Kidney (tissue), 14 donors: ENCODE measurements around the gene NECAB3. TPM values are rescaled to one million over a fixed set of nuclear protein-coding genes. Genes with fewer than 3 reads are reported as not detected.
"Not testable (repeated sequence)": the region's sequence is repeated elsewhere in the genome, so short reads cannot be mapped to it uniquely, and the experiment has no call there.

Experiments used
- DNase-seq, 5 donors: peaks; one replicate each; pipeline ENCODE4 v3.0.0-alpha.2; 2013 to 2020
- FAIRE-seq: peaks from 2 replicates; lab custom pipeline; 2012; peaks lifted over from hg19 to GRCh38; lab: Jason Lieb, UNC
- H3K27ac ChIP-seq, 2 donors: one replicate each; pipeline ENCODE4 v1.7.0; 2013; ENCODE audit warnings: low read depth in 2 of 2, low read length in 2 of 2, inconsistent platforms in 1 of 2
- H3K27me3 ChIP-seq: one replicate; pipeline ENCODE4 v1.7.1; 2013; ENCODE audit warnings: low read length, inconsistent platforms; ENCODE audit not compliant: control insufficient read depth, insufficient read depth
- H3K36me3 ChIP-seq, 3 donors: one replicate each; pipeline versions ENCODE4 v1.7.0 to v1.7.1; 2013; ENCODE audit warnings: low read length in 3 of 3, control low read depth in 1 of 3, inconsistent platforms in 1 of 3; ENCODE audit not compliant: insufficient read depth in 3 of 3, control insufficient read depth in 2 of 3
- H3K4me1 ChIP-seq, 3 donors: one replicate each; pipeline versions ENCODE4 v1.7.0 to v1.7.1; 2013; ENCODE audit warnings: low read length in 3 of 3, inconsistent platforms in 1 of 3, low read depth in 1 of 3; ENCODE audit not compliant: control insufficient read depth in 2 of 3, insufficient read depth in 2 of 3
- H3K4me3 ChIP-seq, 3 donors: one replicate each; pipeline versions ENCODE4 v1.7.0 to v1.8.1; 2013; ENCODE audit warnings: low read length in 3 of 3, control low read depth in 1 of 3, inconsistent platforms in 1 of 3
- H3K9ac ChIP-seq, 3 donors: one replicate each; pipeline versions ENCODE4 v1.7.0 to v1.7.1; 2013; ENCODE audit warnings: low read length in 3 of 3, control low read depth in 1 of 3, inconsistent platforms in 1 of 3
- H3K9me3 ChIP-seq, 3 donors: one replicate each; pipeline versions ENCODE4 v1.7.0 to v1.7.1; 2013; ENCODE audit warnings: low read length in 3 of 3, control low read depth in 1 of 3, inconsistent platforms in 1 of 3; ENCODE audit not compliant: control insufficient read depth in 2 of 3, insufficient read depth in 1 of 3
- CTCF ChIP-seq: IDR thresholded peaks from 3 replicates; pipeline ENCODE4 v1.5.1; 2012; ENCODE audit warnings: mild to moderate bottlenecking, moderate library complexity, borderline replicate concordance; ENCODE audit not compliant: insufficient read depth; ENCODE audit errors: extremely low read depth
- intact Hi-C: fragments of 100-400 bp; cut with DNase I; formaldehyde crosslinking; loops from one replicate; pipeline ENCODE4 v1.11.1; 2022
- polyA plus RNA-seq: library from polyadenylated mRNA; stranded (reverse); fragments of 350-450 nt; fragmentation: Illumina TruSeq; extraction: RNeasy Lipid Tissue Mini Kit (QIAGEN cat#74804); gene quantifications from one replicate; pipeline ENCODE4 v1.2.3, GENCODE V29; 2014; ENCODE audit warnings: low read depth, low replicate concordance; ENCODE audit not compliant: insufficient read depth
- total RNA-seq: library from RNA; stranded (reverse); fragmentation: NEBNext Ultra II Directional; extraction: Animal tissue kit (Norgen Biotek cat#: 25700); gene quantifications from one replicate; pipeline ENCODE4 v1.2.1, GENCODE V29; 2021
- donor health status: control.
- donor health status: control.
- donor health status: control.
- donor health status: control.
- donor health status: control.
- donor health status: DM: yes; HTN: yes; CAD: no.
- donor health status: Normal renal cell carcinoma (clear cell type).

Gene NECAB3
- total and polyA plus RNA-seq, 2 donors from 2014 or later: 19.7 to 35.6 TPM

- DNase-seq: no peak
- FAIRE-seq: no peak
- Histone ChIP-seq H3K27ac (peak overlapping the region in 1 of 2 donors; percentile 19), H3K27me3 (no peaks in the 10 kb centered on the region), H3K4me3 (no peak overlapping the region), H3K9ac (no peak overlapping the region), H3K4me1 (peaks cover 3 to 15% (median 9%) of the 10 kb centered on the region in 3 donors), H3K9me3 (no peaks in the 10 kb centered on the region), H3K36me3 (peaks cover 5 to 26% (median 13%) of the 10 kb centered on the region in 3 donors)
- intact Hi-C loops: no loop called here
- no peak for TF ChIP-seq CTCF
These were observed 26.4 kb downstream of the NECAB3 start for GRCh38 chr20:33647603-33648395.

- DNase-seq, H3K4me3 ChIP-seq, H3K9me3 ChIP-seq, H3K27ac ChIP-seq, H3K27me3 ChIP-seq, FAIRE-seq, H3K9ac ChIP-seq, intact Hi-C loops: not testable (repeated sequence)
- Histone ChIP-seq H3K4me1 (peaks cover 3 to 15% (median 9%) of the 10 kb centered on the region in 3 donors), H3K36me3 (peaks cover 5 to 30% (median 13%) of the 10 kb centered on the region in 3 donors)
These were observed 27.1 kb downstream of the NECAB3 start for GRCh38 chr20:33646959-33647602.

GRCh38 chr20:33646191-33646590 is 28.0 kb downstream of the NECAB3 start:
- no peak overlapping the region for H3K27ac ChIP-seq

More at GRCh38 chr20:33646191-33646590, 28.0 kb downstream of the NECAB3 start:
- H3K27me3 ChIP-seq: no peaks in the 10 kb centered on the region
- intact Hi-C loops: no loop called here
- peaks cover 5 to 30% (median 15%) of the 10 kb centered on the region in 3 donors for H3K36me3 ChIP-seq
- no peak overlapping the region for H3K9ac ChIP-seq
- H3K4me3 ChIP-seq: no peak overlapping the region
- DNase-seq (no peak), FAIRE-seq (no peak)
- H3K9me3 ChIP-seq: no peaks in the 10 kb centered on the region
- TF ChIP-seq CTCF: no peak
- H3K4me1 ChIP-seq: peaks cover 0 to 12% (median 9%) of the 10 kb centered on the region in 3 donors
